BLaER1 treated with 17β-estradiol and CSF1 and Interleukin-3, amounts not matched to agents 10 nM and 100 nM (cell line): ENCODE measurements around the gene HSD17B11.
"Not testable (repeated sequence)": the region's sequence is repeated elsewhere in the genome, so short reads cannot be mapped to it uniquely, and the experiment has no call there.

Experiments
- H3K27ac ChIP-seq, 11 experiments: shearing (Covaris generic); formaldehyde crosslinking; 2 replicates each; pipeline ENCODE4 v1.8.1; 2022
- H3K27me3 ChIP-seq, 11 experiments: shearing (Covaris generic); formaldehyde crosslinking; 2 replicates each; pipeline ENCODE4 v1.8.1; 2022
- H3K36me3 ChIP-seq, 11 experiments: shearing (Covaris generic); formaldehyde crosslinking; 2 replicates each; pipeline ENCODE4 v1.8.1; 2022
- H3K4me1 ChIP-seq, 10 experiments: shearing (Covaris generic); formaldehyde crosslinking; 2 replicates each; pipeline ENCODE4 v1.8.1; 2022
- H3K4me2 ChIP-seq, 11 experiments: shearing (Covaris generic); formaldehyde crosslinking; 2 replicates each; pipeline ENCODE4 v1.8.1; 2022
- H3K4me3 ChIP-seq, 10 experiments: shearing (Covaris generic); formaldehyde crosslinking; 2 replicates each; pipeline ENCODE4 v1.8.1; 2022
- H3K9ac ChIP-seq, 11 experiments: shearing (Covaris generic); formaldehyde crosslinking; 2 replicates each; pipeline ENCODE4 v1.8.1; 2022
- H3K9me3 ChIP-seq, 11 experiments: shearing (Covaris generic); formaldehyde crosslinking; replicated peaks in 1 of 11; 2 replicates each; pipeline ENCODE4 v1.8.1; 2022
- H4K20me1 ChIP-seq, 11 experiments: shearing (Covaris generic); formaldehyde crosslinking; 2 replicates each; pipeline ENCODE4 v1.8.1; 2022
- Cebpa-rat ChIP-seq, 11 experiments: shearing (Covaris generic); IDR thresholded peaks; 2 replicates each; pipeline ENCODE4 v1.8.1; 2022

Gene HSD17B11

GRCh38 chr4:87359258-87359657 lies 31.7 kb downstream of the HSD17B11 start:
- H3K36me3 ChIP-seq = peaks cover 71 to 100% (median 95%) of the 10 kb centered on the region in 11 experiments
- H3K4me1 ChIP-seq = peaks cover 0 to 7% (median 0%) of the 10 kb centered on the region in 10 experiments; a peak in 1 of 20 replicates
- H3K4me2 ChIP-seq = no peak overlapping the region
- H3K27ac ChIP-seq = no peak overlapping the region
- H3K4me3 ChIP-seq = no peak overlapping the region
- H3K27me3 ChIP-seq = no peaks in the 10 kb centered on the region
- no peak overlapping the region for H3K9ac ChIP-seq
- peaks cover 0 to 7% (median 0%) of the 10 kb centered on the region in 11 experiments; a peak in 3 of 22 replicates for H4K20me1 ChIP-seq
- H3K9me3 ChIP-seq = peaks cover 0 to 25% (median 6%) of the 10 kb centered on the region in 11 experiments; a peak in 11 of 22 replicates
- TF ChIP-seq Cebpa-rat (IDR thresholded peaks at IDR 0.05) = no peak; a peak in 1 of 22 replicates

- peaks cover 10 to 30% (median 15%) of the 10 kb centered on the region in 11 experiments; a peak in 17 of 22 replicates for H3K9me3 ChIP-seq
- peak overlapping the region in 1 of 11 experiments; percentile 3; a peak in 1 of 22 replicates for H3K27ac ChIP-seq
- H3K9ac ChIP-seq = no peak overlapping the region
- H4K20me1 ChIP-seq = peaks cover 0 to 7% (median 0%) of the 10 kb centered on the region in 11 experiments; a peak in 3 of 22 replicates
- H3K36me3 ChIP-seq = peaks cover 61 to 92% (median 86%) of the 10 kb centered on the region in 11 experiments
- no peak overlapping the region for H3K4me2 ChIP-seq
- H3K4me3 ChIP-seq = no peak overlapping the region
- H3K4me1 ChIP-seq = peaks cover 0 to 11% (median 0%) of the 10 kb centered on the region in 10 experiments; a peak in 1 of 20 replicates
- no peaks in the 10 kb centered on the region for H3K27me3 ChIP-seq
- no peak for TF ChIP-seq Cebpa-rat (IDR thresholded peaks at IDR 0.05)
These were observed 34.0 kb downstream of the HSD17B11 start for GRCh38 chr4:87356832-87357526.

GRCh38 chr4:87354168-87355102 lies 36.6 kb downstream of the HSD17B11 start:
- Histone ChIP-seq H3K36me3 (peaks cover 40 to 67% (median 61%) of the 10 kb centered on the region in 11 experiments), H3K4me3 (no peak overlapping the region), H3K4me1 (peaks cover 0 to 11% (median 0%) of the 10 kb centered on the region in 10 experiments; a peak in 1 of 20 replicates), H3K27me3 (no peaks in the 10 kb centered on the region), H3K4me2 (no peak overlapping the region), H3K9me3 (peaks cover 9 to 26% (median 14%) of the 10 kb centered on the region in 11 experiments; a peak in 17 of 22 replicates), H4K20me1 (peaks cover 0 to 7% (median 0%) of the 10 kb centered on the region in 11 experiments; a peak in 2 of 22 replicates), H3K9ac (no peak overlapping the region), H3K27ac (no peak overlapping the region)
- TF ChIP-seq Cebpa-rat (IDR thresholded peaks at IDR 0.05) = no peak

GRCh38 chr4:87353592-87353991 lies 37.4 kb downstream of the HSD17B11 start:
- no peak overlapping the region for H3K27ac ChIP-seq
- H3K36me3 ChIP-seq = peaks cover 31 to 58% (median 53%) of the 10 kb centered on the region in 11 experiments
- 0 out of 22 replicates have a peak, but pooled peaks cover 0 to 5% (median 0%) of the 10 kb centered on the region in 11 experiments for H4K20me1 ChIP-seq
- H3K4me2 ChIP-seq = no peak overlapping the region
- H3K4me1 ChIP-seq = peaks cover 0 to 11% (median 0%) of the 10 kb centered on the region in 10 experiments; a peak in 1 of 20 replicates
- H3K27me3 ChIP-seq = no peaks in the 10 kb centered on the region
- no peak overlapping the region; a peak in 1 of 20 replicates for H3K4me3 ChIP-seq
- TF ChIP-seq Cebpa-rat (IDR thresholded peaks at IDR 0.05) = no peak
- H3K9me3 ChIP-seq = peaks cover 9 to 26% (median 14%) of the 10 kb centered on the region in 11 experiments; a peak in 17 of 22 replicates
- no peak overlapping the region for H3K9ac ChIP-seq

GRCh38 chr4:87345139-87345538 lies 45.8 kb downstream of the HSD17B11 start:
- H3K9me3 ChIP-seq = peaks cover 18 to 27% (median 22%) of the 10 kb centered on the region in 11 experiments
- TF ChIP-seq Cebpa-rat (IDR thresholded peaks at IDR 0.05) = no peak
- no peak overlapping the region for H3K4me3 ChIP-seq
- no peak overlapping the region for H3K9ac ChIP-seq
- H3K27me3 ChIP-seq = no peaks in the 10 kb centered on the region
- peaks cover 40 to 67% (median 64%) of the 10 kb centered on the region in 11 experiments for H3K36me3 ChIP-seq
- H4K20me1 ChIP-seq = peaks cover 0 to 21% (median 0%) of the 10 kb centered on the region in 11 experiments; a peak in 5 of 22 replicates
- no peak overlapping the region for H3K4me2 ChIP-seq
- no peaks in the 10 kb centered on the region for H3K4me1 ChIP-seq
- no peak overlapping the region for H3K27ac ChIP-seq

- Histone ChIP-seq H4K20me1 (peaks cover 0 to 21% (median 0%) of the 10 kb centered on the region in 11 experiments; a peak in 5 of 22 replicates), H3K4me3 (no peak overlapping the region), H3K27ac (no peak overlapping the region), H3K27me3 (no peaks in the 10 kb centered on the region), H3K36me3 (peaks cover 54 to 89% (median 87%) of the 10 kb centered on the region in 11 experiments), H3K9me3 (peaks cover 18 to 31% (median 23%) of the 10 kb centered on the region in 11 experiments), H3K9ac (no peak overlapping the region), H3K4me2 (no peak overlapping the region), H3K4me1 (no peaks in the 10 kb centered on the region)
- no peak for TF ChIP-seq Cebpa-rat (IDR thresholded peaks at IDR 0.05)
These were observed 48.1 kb downstream of the HSD17B11 start for GRCh38 chr4:87342872-87343271.

GRCh38 chr4:87341954-87342635 lies 48.9 kb downstream of the HSD17B11 start:
- Histone ChIP-seq H4K20me1 (peaks cover 0 to 21% (median 0%) of the 10 kb centered on the region in 11 experiments; a peak in 5 of 22 replicates), H3K9me3 (peaks cover 20 to 35% (median 23%) of the 10 kb centered on the region in 11 experiments), H3K36me3 (peaks cover 61 to 97% (median 94%) of the 10 kb centered on the region in 11 experiments)
- H3K9ac ChIP-seq, H3K27me3 ChIP-seq, H3K4me3 ChIP-seq, H3K27ac ChIP-seq, H3K4me1 ChIP-seq, H3K4me2 ChIP-seq: not testable (repeated sequence)

- Histone ChIP-seq H3K9me3 (peaks cover 13 to 39% (median 23%) of the 10 kb centered on the region in 11 experiments), H4K20me1 (peaks cover 0 to 18% (median 0%) of the 10 kb centered on the region in 11 experiments; a peak in 5 of 22 replicates), H3K36me3 (peaks cover 63 to 100% (median 97%) of the 10 kb centered on the region in 11 experiments), H3K4me2 (no peak overlapping the region), H3K4me1 (no peaks in the 10 kb centered on the region), H3K27ac (no peak overlapping the region), H3K27me3 (no peaks in the 10 kb centered on the region), H3K4me3 (no peak overlapping the region), H3K9ac (no peak overlapping the region)
- no peak for TF ChIP-seq Cebpa-rat (IDR thresholded peaks at IDR 0.05)
These were observed 51.5 kb downstream of the HSD17B11 start for GRCh38 chr4:87339440-87339839.
